PC-9 (cell line): ENCODE results near the gene AIFM1. TPM values are rescaled to one million over a fixed set of nuclear protein-coding genes. Genes with fewer than 3 reads are reported as not detected.
A peak's percentile ranks its signal among the peaks of the same experiment; 100 is the strongest.

Experiments used
- BruUV-seq: library from RNA; stranded (reverse); fragments of 400-500 nt; replicated peaks from 2 replicates; lab custom pipeline; 2021; lab: Mats Ljungman, UMichigan
- CTCF ChIA-PET: fragments of 300-600 bp; sonication (Branson Sonifier 250); formaldehyde crosslinking; loops from one replicate; lab custom pipeline; 2022; ENCODE audit warnings: antibody characterized with exemption; lab: Charles Lee
- POLR2A ChIA-PET: fragments of 300-600 bp; sonication (Branson Sonifier 250); formaldehyde crosslinking; loops from one replicate; lab custom pipeline; 2022; ENCODE audit warnings: antibody characterized with exemption; ENCODE audit not compliant: unreplicated experiment; lab: Charles Lee
- DNase-seq, 2 experiments: peaks; one replicate each; pipeline versions ENCODE4 v3.0.0 to v3.0.0-alpha.2; 2015 to 2022; ENCODE audit warnings: mixed read lengths in 1 of 2
- H2AFZ ChIP-seq: fragments of 200-600 bp; sonication (generic); 2 replicates; pipeline ENCODE4 v1.8.1; 2017; ENCODE audit warnings: antibody characterized with exemption
- H3F3A ChIP-seq: fragments of 200-600 bp; sonication (generic); 2 replicates; pipeline ENCODE4 v1.8.1; 2017; ENCODE audit warnings: antibody characterized with exemption, mild to moderate bottlenecking, low read depth; ENCODE audit not compliant: insufficient read depth
- H3K27ac ChIP-seq: fragments of 200-600 bp; sonication (generic); 2 replicates; pipeline ENCODE4 v1.6.1; 2016; ENCODE audit warnings: mixed run types
- H3K27me3 ChIP-seq: fragments of 200-600 bp; sonication (generic); 2 replicates; pipeline ENCODE4 v1.6.1; 2016; ENCODE audit warnings: low read depth, mixed run types; ENCODE audit not compliant: insufficient read depth
- H3K36me3 ChIP-seq: fragments of 200-600 bp; sonication (generic); 2 replicates; pipeline ENCODE4 v1.6.1; 2016; ENCODE audit warnings: low read depth, mixed run types
- H3K4me1 ChIP-seq: fragments of 200-600 bp; sonication (generic); replicated peaks from 2 replicates; pipeline ENCODE4 v1.6.1; 2016; ENCODE audit warnings: mixed run types; ENCODE audit not compliant: insufficient read depth
- H3K4me2 ChIP-seq: fragments of 200-600 bp; sonication (generic); 2 replicates; pipeline ENCODE4 v1.6.1; 2017; ENCODE audit warnings: mixed run types
- H3K4me3 ChIP-seq: fragments of 200-600 bp; sonication (generic); 2 replicates; pipeline ENCODE4 v1.6.1; 2016; ENCODE audit warnings: mixed run types
- H3K79me2 ChIP-seq: fragments of 200-600 bp; sonication (generic); 2 replicates; pipeline ENCODE4 v1.6.1; 2017; ENCODE audit warnings: low read depth, mixed run types
- H3K9me2 ChIP-seq: fragments of 200-600 bp; sonication (generic); 2 replicates; pipeline ENCODE4 v1.8.1; 2017; ENCODE audit warnings: mild to moderate bottlenecking; ENCODE audit not compliant: insufficient read depth
- H3K9me3 ChIP-seq: fragments of 200-600 bp; sonication (generic); 2 replicates; pipeline ENCODE4 v1.8.1; 2016; ENCODE audit warnings: low read depth; ENCODE audit not compliant: insufficient read depth
- H4K20me1 ChIP-seq: fragments of 200-600 bp; sonication (generic); 2 replicates; pipeline ENCODE4 v1.8.1; 2017; ENCODE audit not compliant: insufficient read depth
- CTCF ChIP-seq: fragments of 200-600 bp; sonication (generic); conservative IDR thresholded peaks from 2 replicates; pipeline ENCODE4 v1.6.1; 2017; ENCODE audit warnings: mixed run types, antibody characterized with exemption, mild to moderate bottlenecking, moderate library complexity
- EZH2 ChIP-seq: fragments of 200-600 bp; sonication (generic); IDR thresholded peaks from 2 replicates; pipeline ENCODE4 v1.8.0; 2017; ENCODE audit warnings: antibody characterized with exemption, low read depth
- intact Hi-C: fragments of 100-400 bp; cut with micrococcal nuclease; formaldehyde crosslinking; loops from one replicate; pipeline ENCODE4 v1.10.0; 2022; ENCODE audit not compliant: unreplicated experiment
- total RNA-seq: library from RNA; stranded (reverse); gene quantifications from 2 replicates; pipeline ENCODE4 v1.2.3, GENCODE V29; 2021

The AIFM1 gene
- total RNA-seq, 1 experiment from 2014 or later = 83.3 TPM

- no TSS peak for BruUV-seq
- no peaks in the 10 kb centered on the region for H4K20me1 ChIP-seq
- no peak overlapping the region for H2AFZ ChIP-seq
- H3K27me3 ChIP-seq = no peaks in the 10 kb centered on the region
- intact Hi-C loops = no loop called here
- H3K4me1 ChIP-seq = no peaks in the 10 kb centered on the region
- no peak overlapping the region for H3K27ac ChIP-seq
- H3K79me2 ChIP-seq = no peaks in the 10 kb centered on the region
- no peaks in the 10 kb centered on the region for H3K9me3 ChIP-seq
- 0 out of 2 replicates have a peak, but pooled peaks cover 5% of the 10 kb centered on the region for H3F3A ChIP-seq
- ChIA-PET CTCF (no interaction called here), POLR2A (no interaction called here)
- no peak for DNase-seq
- TF ChIP-seq CTCF = no peak
- no peak for TF ChIP-seq EZH2
- peaks cover 25% of the 10 kb centered on the region for H3K36me3 ChIP-seq
- H3K4me3 ChIP-seq = no peak overlapping the region
- no peak overlapping the region for H3K4me2 ChIP-seq
- H3K9me2 ChIP-seq = no peaks in the 10 kb centered on the region
These were observed 18.0 kb downstream of the AIFM1 start for GRCh38 chrX:130147631-130148030.

DNA sequence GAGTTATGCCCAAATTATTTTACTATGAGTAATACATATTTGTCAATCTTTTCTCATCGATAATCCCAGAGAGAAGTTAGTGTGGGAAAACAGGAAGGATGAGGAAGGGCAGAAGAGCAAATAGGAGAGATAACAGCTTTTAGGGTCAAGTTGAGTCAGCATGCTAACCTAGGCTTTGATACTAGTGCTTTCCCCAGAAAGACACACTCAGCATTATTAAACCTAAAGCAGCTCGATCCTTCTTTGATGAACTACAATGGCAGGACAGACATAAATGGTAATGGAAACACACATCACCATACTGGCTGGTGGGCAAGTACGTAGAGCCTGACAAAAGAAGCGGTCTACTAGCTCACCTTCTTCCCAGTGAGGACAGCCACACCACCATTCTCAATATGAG is 20.5 kb downstream of the AIFM1 start:
- 0 out of 2 replicates have a peak, but pooled peaks cover 5% of the 10 kb centered on the region for H3F3A ChIP-seq
- H4K20me1 ChIP-seq = no peaks in the 10 kb centered on the region
- TF ChIP-seq CTCF (no peak), EZH2 (no peak)
- no peaks in the 10 kb centered on the region for H3K9me2 ChIP-seq
- DNase-seq = no peak
- ChIA-PET CTCF (no interaction called here), POLR2A (no interaction called here)
- H3K36me3 ChIP-seq = peaks cover 37% of the 10 kb centered on the region
- no peaks in the 10 kb centered on the region for H3K9me3 ChIP-seq
- no peak overlapping the region for H3K4me2 ChIP-seq
- H3K4me1 ChIP-seq = no peaks in the 10 kb centered on the region
- no TSS peak for BruUV-seq
- no peaks in the 10 kb centered on the region for H3K79me2 ChIP-seq
- H3K27ac ChIP-seq = no peak overlapping the region
- intact Hi-C loops = no loop called here
- no peak overlapping the region for H3K4me3 ChIP-seq
- H2AFZ ChIP-seq = no peak overlapping the region
- H3K27me3 ChIP-seq = no peaks in the 10 kb centered on the region

- H3K79me2 ChIP-seq = no peaks in the 10 kb centered on the region
- ChIA-PET CTCF (no interaction called here), POLR2A (no interaction called here)
- H3K27ac ChIP-seq = no peak overlapping the region
- H2AFZ ChIP-seq = no peak overlapping the region
- DNase-seq = no peak
- no peaks in the 10 kb centered on the region for H3K4me1 ChIP-seq
- no peaks in the 10 kb centered on the region for H3K27me3 ChIP-seq
- H3K9me3 ChIP-seq = no peaks in the 10 kb centered on the region
- H3F3A ChIP-seq = no peaks in the 10 kb centered on the region
- H3K36me3 ChIP-seq = peaks cover 37% of the 10 kb centered on the region
- no TSS peak for BruUV-seq
- no peak overlapping the region for H3K4me3 ChIP-seq
- 0 out of 2 replicates have a peak, but pooled peaks have one; percentile 30 for TF ChIP-seq CTCF
- no peak for TF ChIP-seq EZH2
- no peaks in the 10 kb centered on the region for H3K9me2 ChIP-seq
- H4K20me1 ChIP-seq = no peaks in the 10 kb centered on the region
- H3K4me2 ChIP-seq = no peak overlapping the region
- intact Hi-C loops = no loop called here
These were observed 21.1 kb downstream of the AIFM1 start for GRCh38 chrX:130144509-130144908.
